Loucy (cell line): Measurements from ENCODE around the gene PID1.

ENCODE experiments used
- H2AFZ ChIP-seq: fragments of 200-600 bp; sonication (generic); 2 replicates; pipeline ENCODE4 v1.6.0; 2016; ENCODE audit warnings: antibody characterized with exemption, mild to moderate bottlenecking, low read length, moderate library complexity
- H3F3A ChIP-seq: fragments of 200-600 bp; 2 replicates; pipeline ENCODE4 v1.6.0; 2016; ENCODE audit warnings: antibody characterized with exemption, low read depth, mild to moderate bottlenecking
- H3K27me3 ChIP-seq: fragments of 200-600 bp; sonication (generic); 2 replicates; pipeline ENCODE4 v1.6.1; 2014; ENCODE audit warnings: low read length, mild to moderate bottlenecking; ENCODE audit not compliant: insufficient read depth, poor library complexity, severe bottlenecking
- H3K36me3 ChIP-seq: fragments of 200-600 bp; sonication (generic); 2 replicates; pipeline ENCODE4 v1.6.1; 2016; ENCODE audit warnings: low read length; ENCODE audit not compliant: insufficient read depth
- H3K4me1 ChIP-seq: fragments of 200-600 bp; sonication (generic); 2 replicates; pipeline ENCODE4 v1.5.1; 2014; ENCODE audit warnings: low read length, mild to moderate bottlenecking; ENCODE audit not compliant: insufficient read depth, poor library complexity, severe bottlenecking
- H3K4me2 ChIP-seq: fragments of 200-600 bp; sonication (generic); 2 replicates; pipeline ENCODE4 v1.6.0; 2014; ENCODE audit warnings: antibody characterized with exemption, low read length, low read depth, mild to moderate bottlenecking; ENCODE audit not compliant: poor library complexity, severe bottlenecking
- H3K4me3 ChIP-seq: fragments of 200-600 bp; sonication (generic); 2 replicates; pipeline ENCODE4 v1.5.1; 2014; ENCODE audit warnings: low read length, mild to moderate bottlenecking, mixed read lengths; ENCODE audit not compliant: poor library complexity, severe bottlenecking
- H3K79me2 ChIP-seq: fragments of 200-600 bp; sonication (generic); 2 replicates; pipeline ENCODE4 v1.6.1; 2014; ENCODE audit warnings: low read length; ENCODE audit not compliant: insufficient read depth
- H3K9ac ChIP-seq: fragments of 200-600 bp; sonication (generic); 2 replicates; pipeline ENCODE4 v1.6.0; 2014; ENCODE audit warnings: mild to moderate bottlenecking, low read depth, low read length, moderate library complexity; ENCODE audit not compliant: poor library complexity, severe bottlenecking
- H3K9me2 ChIP-seq: fragments of 200-600 bp; sonication (generic); replicated peaks from 2 replicates; pipeline ENCODE4 v1.6.1; 2016; ENCODE audit warnings: low read depth, low read length, mixed read lengths
- H3K9me3 ChIP-seq: fragments of 200-600 bp; sonication (generic); 2 replicates; pipeline ENCODE4 v1.6.1; 2014; ENCODE audit warnings: mild to moderate bottlenecking, antibody characterized with exemption, low read length, low read depth; ENCODE audit not compliant: insufficient read depth
- H4K20me1 ChIP-seq: fragments of 200-600 bp; sonication (generic); 2 replicates; pipeline ENCODE4 v1.6.0; 2014; ENCODE audit warnings: antibody characterized with exemption, low read length, mild to moderate bottlenecking; ENCODE audit not compliant: insufficient read depth, poor library complexity, severe bottlenecking
- EZH2phosphoT487 ChIP-seq: fragments of 200-600 bp; IDR thresholded peaks from 2 replicates; pipeline ENCODE4 v1.6.1; 2018; ENCODE audit warnings: antibody characterized with exemption, mild to moderate bottlenecking, moderate library complexity, borderline replicate concordance
- TF ChIP-seq, protein P1 (sequence below): fragments of 200-600 bp; sonication (generic); conservative IDR thresholded peaks from 2 replicates; pipeline ENCODE4 v1.5.1; 2014; ENCODE audit warnings: mild to moderate bottlenecking, antibody characterized with exemption, low read length

Gene PID1

DNA sequence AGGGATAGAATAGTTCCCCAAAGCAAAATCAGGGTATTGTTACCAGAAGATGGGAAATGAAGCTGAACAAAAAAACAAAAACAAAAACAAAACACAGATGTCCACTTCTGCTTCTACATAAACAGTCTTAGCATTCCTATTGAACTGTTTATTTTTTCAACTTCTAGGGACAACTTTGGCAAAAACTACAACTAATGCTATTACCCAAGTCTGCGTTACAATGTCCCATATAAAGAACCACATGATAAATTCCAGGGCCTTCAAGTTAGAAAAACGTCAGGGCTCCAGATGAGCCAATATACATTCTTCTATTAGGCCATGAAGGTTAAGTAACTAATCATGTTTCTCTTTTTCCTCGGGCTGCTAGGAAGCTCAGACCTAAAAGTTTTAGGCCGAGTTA is 16.9 kb downstream of the PID1 start:
- Histone ChIP-seq H3K9me3 (no peaks in the 10 kb centered on the region), H3K79me2 (no peaks in the 10 kb centered on the region), H4K20me1 (no peaks in the 10 kb centered on the region), H2AFZ (no peak overlapping the region), H3K9ac (no peak overlapping the region), H3K4me3 (no peak overlapping the region), H3K4me1 (no peaks in the 10 kb centered on the region), H3K36me3 (no peaks in the 10 kb centered on the region), H3F3A (no peaks in the 10 kb centered on the region), H3K27me3 (no peaks in the 10 kb centered on the region), H3K4me2 (no peak overlapping the region), H3K9me2 (no peaks in the 10 kb centered on the region)
- TF ChIP-seq, protein P1, sequence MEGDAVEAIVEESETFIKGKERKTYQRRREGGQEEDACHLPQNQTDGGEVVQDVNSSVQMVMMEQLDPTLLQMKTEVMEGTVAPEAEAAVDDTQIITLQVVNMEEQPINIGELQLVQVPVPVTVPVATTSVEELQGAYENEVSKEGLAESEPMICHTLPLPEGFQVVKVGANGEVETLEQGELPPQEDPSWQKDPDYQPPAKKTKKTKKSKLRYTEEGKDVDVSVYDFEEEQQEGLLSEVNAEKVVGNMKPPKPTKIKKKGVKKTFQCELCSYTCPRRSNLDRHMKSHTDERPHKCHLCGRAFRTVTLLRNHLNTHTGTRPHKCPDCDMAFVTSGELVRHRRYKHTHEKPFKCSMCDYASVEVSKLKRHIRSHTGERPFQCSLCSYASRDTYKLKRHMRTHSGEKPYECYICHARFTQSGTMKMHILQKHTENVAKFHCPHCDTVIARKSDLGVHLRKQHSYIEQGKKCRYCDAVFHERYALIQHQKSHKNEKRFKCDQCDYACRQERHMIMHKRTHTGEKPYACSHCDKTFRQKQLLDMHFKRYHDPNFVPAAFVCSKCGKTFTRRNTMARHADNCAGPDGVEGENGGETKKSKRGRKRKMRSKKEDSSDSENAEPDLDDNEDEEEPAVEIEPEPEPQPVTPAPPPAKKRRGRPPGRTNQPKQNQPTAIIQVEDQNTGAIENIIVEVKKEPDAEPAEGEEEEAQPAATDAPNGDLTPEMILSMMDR, result no peak
- TF ChIP-seq EZH2phosphoT487, result no peak

- no peak overlapping the region for H2AFZ ChIP-seq
- TF ChIP-seq EZH2phosphoT487, result no peak
- TF ChIP-seq, protein P1, result no peak
- H3K79me2 ChIP-seq, result no peaks in the 10 kb centered on the region
- no peaks in the 10 kb centered on the region for H3K27me3 ChIP-seq
- H3K9me3 ChIP-seq, result no peaks in the 10 kb centered on the region
- no peak overlapping the region for H3K9ac ChIP-seq
- no peaks in the 10 kb centered on the region for H3K9me2 ChIP-seq
- no peaks in the 10 kb centered on the region for H3K4me1 ChIP-seq
- H4K20me1 ChIP-seq, result no peaks in the 10 kb centered on the region
- no peak overlapping the region for H3K4me3 ChIP-seq
- H3K36me3 ChIP-seq, result no peaks in the 10 kb centered on the region
- H3F3A ChIP-seq, result no peaks in the 10 kb centered on the region
- no peak overlapping the region for H3K4me2 ChIP-seq
Measured at GRCh38 chr2:229252996-229253395, 18.1 kb downstream of the PID1 start.

- Histone ChIP-seq H3K4me2 (no peak overlapping the region), H3K27me3 (no peaks in the 10 kb centered on the region)
- TF ChIP-seq, protein P1, result no peak
- TF ChIP-seq EZH2phosphoT487, result no peak
Measured at GRCh38 chr2:229252280-229252679, 18.8 kb downstream of the PID1 start.

More at GRCh38 chr2:229252280-229252679, 18.8 kb downstream of the PID1 start:
- no peaks in the 10 kb centered on the region for H3F3A ChIP-seq
- H3K9ac ChIP-seq, result no peak overlapping the region
- no peaks in the 10 kb centered on the region for H4K20me1 ChIP-seq
- no peaks in the 10 kb centered on the region for H3K4me1 ChIP-seq
- H3K79me2 ChIP-seq, result no peaks in the 10 kb centered on the region
- H3K36me3 ChIP-seq, result no peaks in the 10 kb centered on the region
- no peak overlapping the region for H2AFZ ChIP-seq
- H3K9me2 ChIP-seq, result no peaks in the 10 kb centered on the region
- H3K9me3 ChIP-seq, result no peaks in the 10 kb centered on the region
- H3K4me3 ChIP-seq, result no peak overlapping the region
